Caco-2 (cell line): ENCODE data around the gene TIMP2. TPM values are rescaled to one million over a fixed set of nuclear protein-coding genes. Genes with fewer than 3 reads are reported as not detected.
A peak's percentile ranks its signal among the peaks of the same experiment; 100 is the strongest.

Source experiments
- BruUV-seq: library from RNA; stranded (reverse); fragments of 400-500 nt; replicated peaks from 2 replicates; lab custom pipeline; 2021; lab: Mats Ljungman, UMichigan
- CTCF ChIA-PET: fragments of 300-600 bp; sonication (Branson Sonifier 250); formaldehyde crosslinking; loops from one replicate; lab custom pipeline; 2022; ENCODE audit warnings: antibody characterized with exemption; lab: Charles Lee
- POLR2A ChIA-PET: fragments of 300-600 bp; sonication (Branson Sonifier 250); formaldehyde crosslinking; loops from one replicate; lab custom pipeline; 2022; ENCODE audit warnings: antibody characterized with exemption; lab: Charles Lee
- DNase-seq, 2 experiments: peaks; one replicate each; pipeline versions ENCODE4 v3.0.0 to v3.0.0-alpha.2; 2020 to 2022
- H3K27me3 ChIP-seq: replicated peaks from 2 replicates; pipeline ENCODE4 v1.6.0; 2011; ENCODE audit warnings: low read length; ENCODE audit not compliant: control insufficient read depth, insufficient read depth
- H3K36me3 ChIP-seq: 2 replicates; pipeline ENCODE4 v1.5.1; 2011; ENCODE audit warnings: low read length; ENCODE audit not compliant: control insufficient read depth, insufficient read depth
- H3K4me1 ChIP-seq: fragments of 250-450 bp; sonication (Bioruptor Pico); 2 replicates; pipeline ENCODE4 v1.5.1; 2020; ENCODE audit warnings: mild to moderate bottlenecking
- H3K4me3 ChIP-seq: 2 replicates; pipeline ENCODE4 v1.5.1; 2011; ENCODE audit warnings: low read depth, mild to moderate bottlenecking, control low read depth, low read length
- H3K9me3 ChIP-seq: fragments of 250-450 bp; sonication (Bioruptor Pico); 2 replicates; pipeline ENCODE4 v1.5.1; 2020; ENCODE audit warnings: mild to moderate bottlenecking, moderate library complexity
- H3K27ac Mint-ChIP-seq: one replicate; pipeline ENCODE4 v1.8.0; 2022; ENCODE audit warnings: mixed read lengths; ENCODE audit not compliant: unreplicated experiment
- H3K27me3 Mint-ChIP-seq: one replicate; pipeline ENCODE4 v1.8.0; 2022; ENCODE audit warnings: mixed read lengths; ENCODE audit not compliant: insufficient read depth, unreplicated experiment
- H3K36me3 Mint-ChIP-seq: one replicate; pipeline ENCODE4 v1.8.0; 2022; ENCODE audit warnings: mild to moderate bottlenecking, mixed read lengths; ENCODE audit not compliant: insufficient read depth, unreplicated experiment
- H3K4me1 Mint-ChIP-seq: one replicate; pipeline ENCODE4 v1.8.0; 2022; ENCODE audit warnings: low read depth, mixed read lengths; ENCODE audit not compliant: unreplicated experiment
- H3K4me3 Mint-ChIP-seq: one replicate; pipeline ENCODE4 v1.8.0; 2022; ENCODE audit warnings: mild to moderate bottlenecking, moderate library complexity, mixed read lengths; ENCODE audit not compliant: unreplicated experiment
- H3K9me3 Mint-ChIP-seq: one replicate; pipeline ENCODE4 v1.8.0; 2022; ENCODE audit warnings: mixed read lengths; ENCODE audit not compliant: unreplicated experiment
- intact Hi-C: fragments of 100-400 bp; cut with micrococcal nuclease; formaldehyde crosslinking; loops from one replicate; pipeline ENCODE4 v1.10.0; 2022; ENCODE audit not compliant: unreplicated experiment
- total RNA-seq: library from RNA; stranded (reverse); gene quantifications from 2 replicates; pipeline ENCODE4 v1.2.3, GENCODE V29; 2022
- TF ChIP-seq, protein P1 (sequence below), 2 experiments: fragments of 200-600 bp in 1 of 2; IDR thresholded peaks; 1 replicate in 1 of 2; 2 replicates in 1 of 2; pipeline versions ENCODE4 v1.5.1 to v1.8.0; 2011 to 2022; ENCODE audit warnings: antibody characterized with exemption in 1 of 2, control low read depth in 1 of 2, inconsistent platforms in 1 of 2, low read depth in 1 of 2, low read length in 1 of 2, mild to moderate bottlenecking in 1 of 2, moderate library complexity in 1 of 2; ENCODE audit not compliant: insufficient read depth in 1 of 2, severe bottlenecking in 1 of 2, unreplicated experiment in 1 of 2

Gene TIMP2
- total RNA-seq, 1 experiment from 2014 or later: 70.1 TPM

DNA sequence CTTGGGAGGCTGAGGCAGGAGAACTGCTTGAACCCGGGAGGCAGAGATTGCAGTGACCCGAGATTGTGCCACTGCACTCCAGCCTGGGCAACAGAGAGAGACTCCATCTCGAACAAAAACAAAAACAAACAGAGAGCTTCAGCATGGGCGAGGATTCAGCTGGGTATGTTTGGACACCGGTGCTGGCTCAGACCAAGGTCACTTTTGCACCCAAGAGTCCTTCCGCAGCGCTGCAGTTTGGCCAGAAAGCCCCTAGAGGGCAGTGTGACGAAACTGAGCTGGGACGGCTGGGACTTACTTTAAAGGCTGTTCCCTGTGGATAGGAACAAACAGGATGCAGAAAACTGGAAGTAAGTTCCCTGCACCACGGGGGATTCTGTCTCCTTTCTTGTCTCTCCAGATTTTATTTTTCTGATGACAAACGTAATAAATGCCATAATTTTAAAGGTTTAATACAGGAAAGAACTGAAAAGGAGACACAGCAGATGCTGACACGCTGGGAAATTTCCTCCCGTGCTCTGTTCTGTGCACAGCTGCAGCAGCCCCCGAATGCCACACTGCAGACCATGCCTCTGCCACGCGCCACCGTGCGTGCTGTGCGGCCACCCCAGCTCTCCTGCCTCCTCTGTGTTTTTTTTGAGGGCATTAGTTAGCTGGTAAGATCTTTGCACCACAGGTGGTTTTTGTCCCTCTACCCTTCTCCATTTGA lies 59.4 kb downstream of the TIMP2 start:
- no peak overlapping the region for H3K4me3 ChIP-seq
- H3K4me1 Mint-ChIP-seq: no peaks in the 10 kb centered on the region

DNA sequence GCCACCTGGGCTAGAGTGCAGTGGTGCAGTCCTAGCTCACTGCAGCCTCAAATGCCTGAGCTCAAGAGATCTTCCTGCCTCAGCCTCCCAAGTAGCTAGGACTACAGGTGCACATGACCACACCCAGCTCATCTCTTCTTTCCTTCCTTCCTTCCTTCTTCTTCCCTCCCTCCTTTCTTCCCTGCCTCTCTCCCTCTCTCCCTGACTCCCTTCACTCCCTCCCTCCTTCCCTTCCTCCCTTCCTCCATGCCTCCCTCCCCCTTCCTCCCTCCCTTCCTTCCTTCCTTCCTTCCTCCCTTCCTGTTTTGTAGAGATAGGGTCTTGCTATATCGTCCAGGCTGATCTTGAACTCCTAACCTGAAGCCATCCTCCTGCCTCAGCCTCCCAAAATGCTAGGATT lies 61.1 kb downstream of the TIMP2 start:
- Histone ChIP-seq H3K36me3 (no peaks in the 10 kb centered on the region), H3K4me3 (no peak overlapping the region), H3K27me3 (no peaks in the 10 kb centered on the region), H3K9me3 (no peaks in the 10 kb centered on the region), H3K4me1 (no peaks in the 10 kb centered on the region)
- no peak overlapping the region for H3K4me3 Mint-ChIP-seq
- ChIA-PET CTCF (interaction anchor here (1.1 kb wide), 1 partner anchor 20 kb away, joined by 3 read pairs; no protein-coding TSS in a partner anchor), POLR2A (no interaction called here)
- H3K4me1 Mint-ChIP-seq: no peaks in the 10 kb centered on the region
- DNase-seq: no peak
- H3K36me3 Mint-ChIP-seq: peaks cover 34% of the 10 kb centered on the region
- no peaks in the 10 kb centered on the region for H3K27me3 Mint-ChIP-seq
- intact Hi-C loops: no loop called here
- no peaks in the 10 kb centered on the region for H3K9me3 Mint-ChIP-seq
- no TSS peak for BruUV-seq
- H3K27ac Mint-ChIP-seq: no peak overlapping the region
- TF ChIP-seq, protein P1, sequence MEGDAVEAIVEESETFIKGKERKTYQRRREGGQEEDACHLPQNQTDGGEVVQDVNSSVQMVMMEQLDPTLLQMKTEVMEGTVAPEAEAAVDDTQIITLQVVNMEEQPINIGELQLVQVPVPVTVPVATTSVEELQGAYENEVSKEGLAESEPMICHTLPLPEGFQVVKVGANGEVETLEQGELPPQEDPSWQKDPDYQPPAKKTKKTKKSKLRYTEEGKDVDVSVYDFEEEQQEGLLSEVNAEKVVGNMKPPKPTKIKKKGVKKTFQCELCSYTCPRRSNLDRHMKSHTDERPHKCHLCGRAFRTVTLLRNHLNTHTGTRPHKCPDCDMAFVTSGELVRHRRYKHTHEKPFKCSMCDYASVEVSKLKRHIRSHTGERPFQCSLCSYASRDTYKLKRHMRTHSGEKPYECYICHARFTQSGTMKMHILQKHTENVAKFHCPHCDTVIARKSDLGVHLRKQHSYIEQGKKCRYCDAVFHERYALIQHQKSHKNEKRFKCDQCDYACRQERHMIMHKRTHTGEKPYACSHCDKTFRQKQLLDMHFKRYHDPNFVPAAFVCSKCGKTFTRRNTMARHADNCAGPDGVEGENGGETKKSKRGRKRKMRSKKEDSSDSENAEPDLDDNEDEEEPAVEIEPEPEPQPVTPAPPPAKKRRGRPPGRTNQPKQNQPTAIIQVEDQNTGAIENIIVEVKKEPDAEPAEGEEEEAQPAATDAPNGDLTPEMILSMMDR (IDR thresholded peaks at IDR 0.05; ENCODE audit: insufficient read depth in 1 of 2, low read depth in 1 of 2, low read length in 1 of 2, severe bottlenecking in 1 of 2, unreplicated experiment in 1 of 2): no peak

More for the DNA sequence above, 59.4 kb downstream of the TIMP2 start:
- no peak overlapping the region for H3K4me3 Mint-ChIP-seq
- Histone ChIP-seq H3K4me1 (no peaks in the 10 kb centered on the region), H3K36me3 (peaks cover 1% of the 10 kb centered on the region), H3K9me3 (no peaks in the 10 kb centered on the region), H3K27me3 (no peaks in the 10 kb centered on the region)
- peaks cover 46% of the 10 kb centered on the region for H3K36me3 Mint-ChIP-seq
- no peaks in the 10 kb centered on the region for H3K27me3 Mint-ChIP-seq
- TF ChIP-seq, protein P1 (IDR thresholded peaks at IDR 0.05; ENCODE audit: insufficient read depth in 1 of 2, low read depth in 1 of 2, low read length in 1 of 2, severe bottlenecking in 1 of 2, unreplicated experiment in 1 of 2): peak; percentile 96 to 97
- peak; percentile 81 to 87 for DNase-seq
- H3K9me3 Mint-ChIP-seq: no peaks in the 10 kb centered on the region
- ChIA-PET POLR2A (interaction anchor here (0.7 to 0.8 kb wide), 2 partner anchors 26 to 96 kb away, joined by 3 to 4 read pairs; partner anchors contain the start of gene USP36), CTCF (interaction anchor here (0.6 to 2.2 kb wide), 19 partner anchors 11 to 845 kb away, joined by 3 to 41 read pairs (median 4); partner anchors contain the start of gene LGALS3BP)
- intact Hi-C loops: loop anchor here (1.0 to 5.0 kb wide), 2 partner anchors 56 to 105 kb away; no protein-coding TSS in a partner anchor
- BruUV-seq: no TSS peak
- H3K27ac Mint-ChIP-seq: no peak overlapping the region

DNA sequence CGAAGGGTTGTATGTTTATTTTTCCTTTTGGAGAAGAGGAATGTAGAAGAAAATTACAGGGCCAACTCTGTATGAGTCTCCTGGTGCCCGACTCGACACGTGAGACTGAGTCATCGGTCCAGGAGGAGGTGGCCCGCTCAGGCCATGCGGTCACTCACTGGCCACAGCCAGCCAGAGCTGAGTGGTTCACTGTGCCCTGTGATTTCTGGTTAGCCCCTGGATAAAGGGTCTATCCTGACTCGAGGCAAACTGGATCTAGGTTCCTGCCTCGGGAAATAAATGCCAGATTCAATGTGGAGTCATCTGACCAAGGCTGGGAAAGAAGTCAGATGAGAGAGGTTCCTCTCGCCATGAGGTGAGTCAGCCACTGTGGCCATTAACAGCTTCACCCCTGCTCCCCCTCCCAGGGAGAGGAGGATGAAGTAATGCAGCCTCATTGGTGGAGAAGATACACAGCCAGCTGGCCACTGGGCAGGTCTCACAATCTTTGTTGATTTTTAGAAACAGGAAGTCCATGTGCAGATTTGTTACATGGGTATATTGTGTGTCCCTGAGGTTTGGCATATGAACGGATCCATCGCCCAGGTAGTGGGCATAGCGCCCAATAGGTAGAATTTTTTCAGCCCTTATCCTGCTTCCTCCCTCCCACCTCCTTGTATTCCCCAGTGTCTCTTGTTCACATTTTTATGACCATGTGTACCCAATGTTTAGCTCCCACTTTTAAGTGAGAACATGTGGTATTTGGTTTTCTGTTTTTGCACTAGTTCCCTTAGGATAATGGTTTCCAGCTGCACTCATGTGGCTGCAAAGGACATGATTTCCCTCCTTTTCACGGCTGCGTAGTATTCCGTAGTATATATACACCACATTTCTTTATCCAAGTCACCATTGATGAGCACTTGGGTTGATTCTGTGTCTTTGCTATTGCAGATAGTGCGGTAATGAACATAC lies 62.8 kb downstream of the TIMP2 start:
- no peaks in the 10 kb centered on the region for H3K4me1 ChIP-seq
- ChIA-PET CTCF (no interaction called here), POLR2A (no interaction called here)
- TF ChIP-seq, protein P1 (IDR thresholded peaks at IDR 0.05; ENCODE audit: insufficient read depth in 1 of 2, low read depth in 1 of 2, low read length in 1 of 2, severe bottlenecking in 1 of 2, unreplicated experiment in 1 of 2): no peak
- H3K27ac Mint-ChIP-seq: no peak overlapping the region
- H3K27me3 ChIP-seq: no peaks in the 10 kb centered on the region
- H3K27me3 Mint-ChIP-seq: no peaks in the 10 kb centered on the region
- H3K36me3 Mint-ChIP-seq: peaks cover 49% of the 10 kb centered on the region
- no peak overlapping the region for H3K4me3 ChIP-seq
- H3K4me1 Mint-ChIP-seq: no peaks in the 10 kb centered on the region
- no peaks in the 10 kb centered on the region for H3K36me3 ChIP-seq
- no peaks in the 10 kb centered on the region for H3K9me3 Mint-ChIP-seq
- no TSS peak for BruUV-seq
- intact Hi-C loops: no loop called here
- no peak overlapping the region for H3K4me3 Mint-ChIP-seq
- H3K9me3 ChIP-seq: no peaks in the 10 kb centered on the region
- no peak for DNase-seq
